Measurements from ENCODE around the gene GAS7. TPM values are rescaled to one million over a fixed set of nuclear protein-coding genes. Genes with fewer than 3 reads are reported as not detected.

GAS7 gene
- total and polyA plus RNA-seq, 9 of the 15 experiments (the other 6 are each of a cell fraction or from before 2014, with no cell fraction given), result 0.11 to 0.33 TPM; not detected in 7

- H3K4me3 ChIP-seq, result no peak overlapping the region
- no peaks in the 10 kb centered on the region for H3K9me3 ChIP-seq (replicated peaks; ENCODE audit: control insufficient read depth, insufficient read depth, low read depth, low read length)
- ChIA-PET CTCF (ENCODE audit: low intra/inter-chr PET ratio) (no interaction called here), POLR2A (no interaction called here)
- no peaks in the 10 kb centered on the region for H3K79me2 ChIP-seq (ENCODE audit: control insufficient read depth, insufficient read depth, low read length)
- no peaks in the 10 kb centered on the region for H3K9me1 ChIP-seq (ENCODE audit: control insufficient read depth, insufficient read depth, low read length)
- H2AFZ ChIP-seq (ENCODE audit: low read depth, low read length), result no peak overlapping the region
- peaks cover 0 to 9% of the 10 kb centered on the region in 2 experiments; a peak in 3 of 5 replicates for H3K27me3 ChIP-seq (ENCODE audit: control insufficient read depth in 2 of 2, insufficient read depth in 2 of 2, low read length in 2 of 2)
- H3K4me2 ChIP-seq (ENCODE audit: insufficient read depth, low read length), result no peak overlapping the region
- FAIRE-seq, result no peak
- no peak for ATAC-seq
- no peak overlapping the region for H3K27ac ChIP-seq (ENCODE audit: extremely low read depth, low read depth, low read length)
- in situ Hi-C loops (cut with MboI) (no loop called here), intact Hi-C loops (cut with micrococcal nuclease) (no loop called here)
- H3K36me3 ChIP-seq (ENCODE audit: control insufficient read depth, insufficient read depth, low read length), result no peaks in the 10 kb centered on the region
- H4K20me1 ChIP-seq (replicated peaks; ENCODE audit: control insufficient read depth, insufficient read depth, low read length), result no peaks in the 10 kb centered on the region
- H3K4me1 ChIP-seq (replicated peaks in 1 of 2; ENCODE audit: control insufficient read depth in 2 of 2, insufficient read depth in 2 of 2, low read length in 2 of 2), result no peaks in the 10 kb centered on the region
- 0% methylated on average over 7 of the region's 7 CpGs for WGBS (ENCODE audit: insufficient coverage, low coverage, missing lambda C conversion rate)
- DNase-seq (ENCODE audit: extremely low read depth in 1 of 4, low spot score in 3 of 4), result no peak
- BruUV-seq (replicated peaks), result no TSS peak
- no peak for TF ChIP-seq U2AF1 (optimal IDR thresholded peaks at IDR 0.05; ENCODE audit: low read depth, low read length)
- H3K9ac ChIP-seq (ENCODE audit: insufficient read depth in 1 of 2, low read depth in 2 of 2, low read length in 2 of 2), result no peak overlapping the region
Observed at GRCh38 chr17:9934331-9934730, 264.1 kb downstream of the GAS7 start.

GRCh38 chr17:9932491-9932890 is 265.9 kb downstream of the GAS7 start:
- POLR2A ChIA-PET, result no interaction called here
- no TSS peak for BruUV-seq (replicated peaks)
- in situ Hi-C loops (cut with MboI) (no loop called here), intact Hi-C loops (cut with micrococcal nuclease) (no loop called here)
- Histone ChIP-seq H4K20me1 (replicated peaks; ENCODE audit: control insufficient read depth, insufficient read depth, low read length) (no peaks in the 10 kb centered on the region), H3K9ac (ENCODE audit: insufficient read depth in 1 of 2, low read depth in 2 of 2, low read length in 2 of 2) (no peak overlapping the region), H3K4me1 (replicated peaks in 1 of 2; ENCODE audit: control insufficient read depth in 2 of 2, insufficient read depth in 2 of 2, low read length in 2 of 2) (no peaks in the 10 kb centered on the region), H3K9me1 (ENCODE audit: control insufficient read depth, insufficient read depth, low read length) (no peaks in the 10 kb centered on the region), H3K36me3 (ENCODE audit: control insufficient read depth, insufficient read depth, low read length) (no peaks in the 10 kb centered on the region), H2AFZ (ENCODE audit: low read depth, low read length) (no peak overlapping the region), H3K4me3 (no peak overlapping the region), H3K79me2 (ENCODE audit: control insufficient read depth, insufficient read depth, low read length) (no peaks in the 10 kb centered on the region), H3K27me3 (ENCODE audit: control insufficient read depth in 2 of 2, insufficient read depth in 2 of 2, low read length in 2 of 2) (peaks cover 0 to 9% of the 10 kb centered on the region in 2 experiments; a peak in 3 of 5 replicates), H3K9me3 (replicated peaks; ENCODE audit: control insufficient read depth, insufficient read depth, low read depth, low read length) (no peaks in the 10 kb centered on the region), H3K27ac (ENCODE audit: extremely low read depth, low read depth, low read length) (no peak overlapping the region), H3K4me2 (ENCODE audit: insufficient read depth, low read length) (no peak overlapping the region)
- WGBS (ENCODE audit: insufficient coverage, low coverage, missing lambda C conversion rate), result 0% methylated on average over 2 of the region's 2 CpGs
- no peak for DNase-seq (ENCODE audit: extremely low read depth in 1 of 4, low spot score in 3 of 4)
- no peak for ATAC-seq
- FAIRE-seq, result no peak
- CTCF ChIA-PET (ENCODE audit: low intra/inter-chr PET ratio), result no interaction called here
- TF ChIP-seq CHD4 (IDR thresholded peaks at IDR 0.05; ENCODE audit: insufficient read depth, insufficient replicate concordance, low read depth, low read length, poor library complexity, severe bottlenecking) (no peak), TCF3 (CRISPR knock-in tag; IDR thresholded peaks at IDR 0.05) (no peak), NRF1 (conservative IDR thresholded peaks at IDR 0.05 in 1 of 2, IDR thresholded peaks at IDR 0.05 in 1 of 2) (no peak), SMC3 (conservative IDR thresholded peaks at IDR 0.05; ENCODE audit: insufficient read depth, low read depth, low read length) (no peak), EWSR1 (IDR thresholded peaks at IDR 0.05; ENCODE audit: borderline replicate concordance, low read depth, partially characterized antibody) (no peak), SETDB1 (IDR thresholded peaks at IDR 0.05; ENCODE audit: low read length) (no peak), ZNF354B (CRISPR knock-in tag; IDR thresholded peaks at IDR 0.05) (no peak), TGIF2 (CRISPR knock-in tag; IDR thresholded peaks at IDR 0.05) (no peak), HOXB6 (CRISPR knock-in tag; IDR thresholded peaks at IDR 0.05; ENCODE audit: borderline replicate concordance) (no peak), GABPA (tag; conservative IDR thresholded peaks at IDR 0.05; ENCODE audit: low read depth) (no peak), POLR3A (IDR thresholded peaks at IDR 0.05; ENCODE audit: borderline replicate concordance, extremely low read depth, insufficient read depth, insufficient read length) (no peak), ZSCAN29 (IDR thresholded peaks at IDR 0.05) (no peak), ATF1 (CRISPR knock-in tag; IDR thresholded peaks at IDR 0.05) (no peak), ATF1 (tag; IDR thresholded peaks at IDR 0.05) (no peak)
- TF ChIP-seq, protein P1, sequence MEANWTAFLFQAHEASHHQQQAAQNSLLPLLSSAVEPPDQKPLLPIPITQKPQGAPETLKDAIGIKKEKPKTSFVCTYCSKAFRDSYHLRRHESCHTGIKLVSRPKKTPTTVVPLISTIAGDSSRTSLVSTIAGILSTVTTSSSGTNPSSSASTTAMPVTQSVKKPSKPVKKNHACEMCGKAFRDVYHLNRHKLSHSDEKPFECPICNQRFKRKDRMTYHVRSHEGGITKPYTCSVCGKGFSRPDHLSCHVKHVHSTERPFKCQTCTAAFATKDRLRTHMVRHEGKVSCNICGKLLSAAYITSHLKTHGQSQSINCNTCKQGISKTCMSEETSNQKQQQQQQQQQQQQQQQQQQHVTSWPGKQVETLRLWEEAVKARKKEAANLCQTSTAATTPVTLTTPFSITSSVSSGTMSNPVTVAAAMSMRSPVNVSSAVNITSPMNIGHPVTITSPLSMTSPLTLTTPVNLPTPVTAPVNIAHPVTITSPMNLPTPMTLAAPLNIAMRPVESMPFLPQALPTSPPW (CRISPR knock-in tag; IDR thresholded peaks at IDR 0.05), result no peak
